Measurements from ENCODE around the gene C19orf33. TPM values are rescaled to one million over a fixed set of nuclear protein-coding genes. Genes with fewer than 3 reads are reported as not detected.

The C19orf33 gene
- total RNA-seq, 4 donors from 2014 or later = 16.2 to 26.3 (median 17.2) TPM; not detected in 1

DNA sequence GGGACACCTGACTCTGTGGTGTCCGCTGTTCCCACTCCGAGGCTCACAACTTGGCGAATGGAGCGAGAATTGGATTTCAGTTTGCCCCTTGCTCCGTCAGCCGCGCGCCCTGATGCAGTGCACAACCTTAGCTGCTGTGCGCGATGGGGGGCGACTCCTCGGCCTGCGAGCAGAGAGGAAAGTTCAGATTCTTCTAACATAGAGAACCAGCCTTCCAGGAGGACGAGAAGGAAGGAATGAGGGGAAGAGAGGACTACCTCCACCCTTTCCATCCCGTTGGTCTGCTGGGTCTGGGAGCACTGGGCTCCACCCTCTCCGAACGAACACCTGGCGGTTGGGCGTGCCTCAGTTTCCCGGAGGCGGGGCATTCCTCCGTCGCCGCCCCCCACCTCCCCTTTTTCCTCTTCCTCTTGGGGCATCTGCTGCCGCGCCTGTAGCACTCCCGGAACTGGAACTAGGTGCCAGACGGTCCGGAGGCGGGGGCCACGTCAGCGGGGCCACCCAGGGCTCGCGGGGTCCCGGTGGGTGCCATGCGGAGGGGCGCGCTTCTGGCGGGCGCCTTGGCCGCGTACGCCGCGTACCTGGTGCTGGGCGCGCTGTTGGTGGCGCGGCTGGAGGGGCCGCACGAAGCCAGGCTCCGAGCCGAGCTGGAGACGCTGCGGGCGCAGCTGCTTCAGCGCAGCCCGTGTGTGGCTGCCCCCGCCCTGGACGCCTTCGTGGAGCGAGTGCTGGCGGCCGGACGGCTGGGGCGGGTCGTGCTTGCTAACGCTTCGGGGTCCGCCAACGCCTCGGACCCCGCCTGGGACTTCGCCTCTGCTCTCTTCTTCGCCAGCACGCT is 15.6 kb downstream of the C19orf33 start, which contains the start of gene KCNK6:
KCNK6 (plus strand) TSS at position 425 of the 838 bp plus-strand sequence; CDS start at position 531, 106 bp downstream.
- 2 to 11% methylated on average over 25 to 30 of the region's 76 CpGs for WGBS, 2 donors
- TF ChIP-seq, protein P1, sequence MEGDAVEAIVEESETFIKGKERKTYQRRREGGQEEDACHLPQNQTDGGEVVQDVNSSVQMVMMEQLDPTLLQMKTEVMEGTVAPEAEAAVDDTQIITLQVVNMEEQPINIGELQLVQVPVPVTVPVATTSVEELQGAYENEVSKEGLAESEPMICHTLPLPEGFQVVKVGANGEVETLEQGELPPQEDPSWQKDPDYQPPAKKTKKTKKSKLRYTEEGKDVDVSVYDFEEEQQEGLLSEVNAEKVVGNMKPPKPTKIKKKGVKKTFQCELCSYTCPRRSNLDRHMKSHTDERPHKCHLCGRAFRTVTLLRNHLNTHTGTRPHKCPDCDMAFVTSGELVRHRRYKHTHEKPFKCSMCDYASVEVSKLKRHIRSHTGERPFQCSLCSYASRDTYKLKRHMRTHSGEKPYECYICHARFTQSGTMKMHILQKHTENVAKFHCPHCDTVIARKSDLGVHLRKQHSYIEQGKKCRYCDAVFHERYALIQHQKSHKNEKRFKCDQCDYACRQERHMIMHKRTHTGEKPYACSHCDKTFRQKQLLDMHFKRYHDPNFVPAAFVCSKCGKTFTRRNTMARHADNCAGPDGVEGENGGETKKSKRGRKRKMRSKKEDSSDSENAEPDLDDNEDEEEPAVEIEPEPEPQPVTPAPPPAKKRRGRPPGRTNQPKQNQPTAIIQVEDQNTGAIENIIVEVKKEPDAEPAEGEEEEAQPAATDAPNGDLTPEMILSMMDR (IDR thresholded peaks at IDR 0.05) = peak in 1 of 6 experiments; percentile 11
- peak in 1 of 2 donors; percentile 35 for TF ChIP-seq POLR2A (IDR thresholded peaks at IDR 0.05)

DNA sequence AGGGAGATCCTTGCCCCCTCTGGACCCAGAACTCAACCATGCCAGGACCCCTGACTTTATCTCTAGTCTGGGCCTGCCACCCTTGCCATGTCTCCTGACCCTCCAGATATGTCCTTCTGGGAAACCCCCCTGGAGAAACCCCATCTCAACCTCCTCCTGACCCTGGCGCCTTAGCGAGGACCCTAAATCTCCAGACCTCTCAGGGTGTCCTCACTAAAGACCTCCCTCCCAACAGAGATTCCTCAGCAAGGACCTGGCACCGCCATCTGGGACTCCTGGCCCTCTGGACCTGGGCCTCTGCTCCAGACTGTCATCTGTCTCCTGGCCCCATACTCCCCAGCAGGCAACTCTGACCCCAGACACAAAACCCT is 16.9 kb downstream of the C19orf33 start:
- 93 to 100% methylated on average over 3 of the region's 3 CpGs for WGBS, 2 donors
- intact Hi-C loops (cut with DNase I) = loop anchor here (10.0 kb wide), 1 partner anchor 426 kb away; no protein-coding TSS in a partner anchor
- DNase-seq = no peak
- Histone ChIP-seq H3K9me3 (no peaks in the 10 kb centered on the region), H3K4me1 (peaks cover 0 to 17% of the 10 kb centered on the region in 2 donors), H3K27me3 (no peaks in the 10 kb centered on the region), H3K4me3 (replicated peaks in 1 of 3) (no peak overlapping the region), H3K27ac (no peak overlapping the region), H3K36me3 (no peaks in the 10 kb centered on the region)
- TF ChIP-seq, protein P1 (IDR thresholded peaks at IDR 0.05) = no peak
- no peak for TF ChIP-seq POLR2A (IDR thresholded peaks at IDR 0.05)

More for the DNA sequence above, 15.6 kb downstream of the C19orf33 start, which contains the start of gene KCNK6:
- peak within 1 kb of the TSS; percentile 6 to 51 (median 17) for H3K4me3 ChIP-seq (replicated peaks in 1 of 3)
- intact Hi-C loops (cut with DNase I) = loop anchor here (5.0 to 10.0 kb wide), 2 partner anchors 57 to 425 kb away; partner anchors contain the start of gene SPINT2
- H3K27me3 ChIP-seq = no peaks in the 10 kb centered on the region
- H3K4me1 ChIP-seq = peaks cover 0 to 21% of the 10 kb centered on the region in 2 donors
- H3K9me3 ChIP-seq = no peaks in the 10 kb centered on the region
- peak; percentile 16 to 25 for DNase-seq
- no peaks in the 10 kb centered on the region for H3K36me3 ChIP-seq
- H3K27ac ChIP-seq = peak within 1 kb of the TSS in 1 of 3 donors; percentile 30

DNA sequence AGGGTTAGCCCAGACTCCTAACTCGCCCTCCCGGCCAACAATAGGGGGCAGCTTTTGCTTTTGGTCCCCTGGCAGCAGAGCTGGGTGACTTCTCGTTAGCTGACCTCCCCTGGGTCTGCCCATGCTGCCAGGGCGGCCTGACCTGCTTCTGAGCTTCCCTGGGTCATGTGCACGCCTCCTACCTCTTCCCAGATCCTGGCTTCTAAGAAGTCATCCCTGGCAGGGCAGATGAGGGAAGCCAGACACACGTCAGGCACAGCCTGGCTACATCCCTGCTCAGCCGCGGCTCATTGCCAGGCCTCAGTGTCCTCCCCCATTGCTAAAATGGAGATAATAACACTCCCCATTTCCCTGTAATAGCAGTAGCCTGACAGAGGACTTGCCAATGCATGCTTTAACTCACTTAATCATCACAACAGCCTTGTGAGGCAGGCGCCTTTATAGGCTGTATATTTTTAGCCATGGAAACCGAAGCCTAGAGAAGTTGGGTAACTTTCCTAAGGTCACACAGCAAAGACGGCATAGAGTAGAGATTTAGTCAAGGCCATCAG is 17.7 kb downstream of the C19orf33 start:
- Histone ChIP-seq H3K27ac (no peak overlapping the region), H3K4me1 (peaks cover 0 to 11% of the 10 kb centered on the region in 2 donors), H3K27me3 (no peaks in the 10 kb centered on the region), H3K4me3 (replicated peaks in 1 of 3) (no peak overlapping the region), H3K9me3 (no peaks in the 10 kb centered on the region), H3K36me3 (no peaks in the 10 kb centered on the region)
- DNase-seq = no peak
- TF ChIP-seq POLR2A (IDR thresholded peaks at IDR 0.05) = no peak
- TF ChIP-seq, protein P1 (IDR thresholded peaks at IDR 0.05) = no peak
- intact Hi-C loops (cut with DNase I) = loop anchor here (10.0 kb wide), 1 partner anchor 427 kb away; no protein-coding TSS in a partner anchor
- 78 to 82% methylated on average over 11 of the region's 11 CpGs for WGBS, 2 donors

DNA sequence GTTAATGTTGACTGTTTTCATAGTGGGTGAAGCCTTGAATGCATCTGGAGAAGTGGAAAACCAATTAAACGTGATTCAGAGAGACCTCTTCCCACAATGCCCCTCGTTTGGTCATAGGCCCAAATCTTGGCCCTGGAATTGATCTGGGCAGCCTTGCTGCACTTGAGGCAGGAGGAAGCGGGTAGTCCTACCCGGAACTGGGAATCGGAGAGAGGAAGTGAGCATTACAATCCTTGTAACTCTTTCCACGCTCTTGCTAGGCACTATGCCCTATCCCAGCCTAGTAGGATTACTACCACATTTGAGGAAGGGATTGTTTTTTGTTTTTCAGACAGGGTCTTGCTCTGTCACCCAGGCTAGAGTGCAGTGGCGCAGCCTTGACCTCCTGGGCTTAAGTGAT is 19.2 kb downstream of the C19orf33 start:
- H3K36me3 ChIP-seq = peaks cover 0 to 5% of the 10 kb centered on the region in 2 donors
- no peak overlapping the region for H3K27ac ChIP-seq
- intact Hi-C loops (cut with DNase I) = loop anchor here (10.0 kb wide), 1 partner anchor 428 kb away; no protein-coding TSS in a partner anchor
- DNase-seq = no peak
- peaks cover 0 to 11% of the 10 kb centered on the region in 2 donors for H3K4me1 ChIP-seq
- TF ChIP-seq, protein P1 (IDR thresholded peaks at IDR 0.05) = no peak
- TF ChIP-seq POLR2A (IDR thresholded peaks at IDR 0.05) = no peak
- H3K4me3 ChIP-seq (replicated peaks in 1 of 3) = no peak overlapping the region
- 60% methylated on average over 7 of the region's 7 CpGs for WGBS, 2 donors
- H3K27me3 ChIP-seq = no peaks in the 10 kb centered on the region
- no peaks in the 10 kb centered on the region for H3K9me3 ChIP-seq

Data from thyroid gland (tissue), 4 donors.